Activated T-helper 1 cell treated with anti-CD3 and anti-CD28 coated beads, Interleukin-12 subunit alpha, Interleukin-12 subunit beta, Interleukin-2, Interleukin-4 antibody, amounts not matched to agents 30 ng/mL and 10 ng/mL and 1 ng/mL, durations not matched to agents 14 hours and 24 hours and 36 hours (primary cell): ENCODE results near the gene SHC1. TPM values are rescaled to one million over a fixed set of nuclear protein-coding genes. Genes with fewer than 3 reads are reported as not detected.

Source experiments
- DNase-seq: peaks from one replicate; pipeline ENCODE4 v3.0.0; 2021; ENCODE audit warnings: low spot score
- H3K27ac Mint-ChIP-seq: one replicate; pipeline ENCODE4 v1.8.0; 2021; ENCODE audit warnings: mild to moderate bottlenecking, mixed read lengths
- H3K27me3 Mint-ChIP-seq: one replicate; pipeline ENCODE4 v1.8.0; 2022; ENCODE audit warnings: mild to moderate bottlenecking, moderate library complexity, mixed read lengths; ENCODE audit not compliant: insufficient read depth
- H3K36me3 Mint-ChIP-seq: one replicate; pipeline ENCODE4 v1.8.0; 2021; ENCODE audit warnings: low read depth, mixed read lengths
- H3K4me1 Mint-ChIP-seq: one replicate; pipeline ENCODE4 v1.8.0; 2021; ENCODE audit warnings: low read depth, mixed read lengths
- H3K4me3 Mint-ChIP-seq: one replicate; pipeline ENCODE4 v1.8.0; 2021; ENCODE audit warnings: mild to moderate bottlenecking, moderate library complexity, mixed read lengths
- H3K9me3 Mint-ChIP-seq: one replicate; pipeline ENCODE4 v1.8.0; 2021; ENCODE audit warnings: mixed read lengths
- intact Hi-C: fragments of 100-400 bp; cut with micrococcal nuclease; formaldehyde crosslinking; loops from one replicate; pipeline ENCODE4 v1.15.1; 2024
- total RNA-seq: library from RNA; stranded (reverse); gene quantifications from 2 replicates; pipeline ENCODE4 v1.2.3, GENCODE V29; 2022

SHC1 gene
- total RNA-seq, 1 donor from 2014 or later = 62.3 TPM

- Mint-ChIP-seq H3K36me3 (peaks cover 20% of the 10 kb centered on the region), H3K9me3 (no peaks in the 10 kb centered on the region), H3K4me3 (no peak overlapping the region), H3K4me1 (peaks cover 41% of the 10 kb centered on the region), H3K27me3 (no peaks in the 10 kb centered on the region), H3K27ac (no peak overlapping the region)
- peak; percentile 88 for DNase-seq
- intact Hi-C loops = loop anchor here (1.0 to 5.0 kb wide), 14 partner anchors 10 to 753 kb away; partner anchors contain the start of genes ADAM15, ADAR, FLAD1 and PYGO2
Observed at GRCh38 chr1:154973344-154974101, 3.0 kb upstream of the SHC1 start.

- peak overlapping the region; percentile 59 for H3K27ac Mint-ChIP-seq
- H3K4me1 Mint-ChIP-seq = peaks cover 43% of the 10 kb centered on the region
- H3K36me3 Mint-ChIP-seq = peaks cover 22% of the 10 kb centered on the region
- intact Hi-C loops = loop anchor here (5.0 kb wide), 1 partner anchor 220 kb away; no protein-coding TSS in a partner anchor
- H3K4me3 Mint-ChIP-seq = peak overlapping the region; percentile 79
- no peaks in the 10 kb centered on the region for H3K9me3 Mint-ChIP-seq
- H3K27me3 Mint-ChIP-seq = no peaks in the 10 kb centered on the region
- DNase-seq = no peak
Observed at GRCh38 chr1:154972517-154973343, 2.2 kb upstream of the SHC1 start.

- DNase-seq = no peak
- Mint-ChIP-seq H3K4me3 (peak overlapping the region; percentile 79), H3K9me3 (no peaks in the 10 kb centered on the region), H3K27me3 (no peaks in the 10 kb centered on the region), H3K4me1 (peaks cover 45% of the 10 kb centered on the region), H3K27ac (peak overlapping the region; percentile 59), H3K36me3 (peaks cover 22% of the 10 kb centered on the region)
- intact Hi-C loops = loop anchor here (5.0 kb wide), 1 partner anchor 220 kb away; no protein-coding TSS in a partner anchor
Observed at GRCh38 chr1:154972213-154972516, 1.6 kb upstream of the SHC1 start.

DNA sequence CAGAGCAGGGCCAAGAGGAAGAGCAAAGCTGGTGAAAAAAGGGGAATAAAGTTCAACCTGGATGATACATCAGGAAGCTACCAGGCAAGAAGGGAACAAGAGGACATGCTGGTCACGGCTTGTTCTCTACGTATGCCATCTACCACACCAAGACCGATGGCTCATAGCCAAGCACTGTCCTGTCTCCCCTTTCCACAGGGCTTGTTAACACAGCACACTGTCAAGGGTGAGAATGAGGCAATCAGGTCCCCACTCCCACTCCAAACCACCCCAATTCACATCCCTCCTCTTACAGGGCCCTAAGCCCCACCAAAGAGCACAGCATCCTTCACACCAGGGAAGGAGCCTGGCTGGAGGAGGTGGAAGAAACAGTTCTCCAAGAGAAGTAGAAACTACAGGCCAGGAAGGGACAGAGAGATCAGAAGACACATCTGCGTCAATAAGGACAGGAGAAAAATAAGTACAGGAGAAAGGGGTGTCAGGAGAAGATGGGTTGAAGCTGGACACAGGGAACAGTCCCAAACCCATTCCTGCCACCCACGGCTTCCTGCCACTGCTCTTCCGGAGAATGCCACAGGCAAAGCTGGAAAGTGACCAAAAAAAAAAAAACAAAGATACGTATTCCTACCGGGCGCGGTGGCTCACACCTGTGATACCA lies 923 bp upstream of the SHC1 start:
- peak overlapping the region; percentile 83 for H3K27ac Mint-ChIP-seq
- no peaks in the 10 kb centered on the region for H3K27me3 Mint-ChIP-seq
- DNase-seq = no peak
- peaks cover 24% of the 10 kb centered on the region for H3K36me3 Mint-ChIP-seq
- no peaks in the 10 kb centered on the region for H3K9me3 Mint-ChIP-seq
- peaks cover 47% of the 10 kb centered on the region for H3K4me1 Mint-ChIP-seq
- H3K4me3 Mint-ChIP-seq = peak overlapping the region; percentile 47
- intact Hi-C loops = loop anchor here (5.0 kb wide), 1 partner anchor 221 kb away; no protein-coding TSS in a partner anchor

DNA sequence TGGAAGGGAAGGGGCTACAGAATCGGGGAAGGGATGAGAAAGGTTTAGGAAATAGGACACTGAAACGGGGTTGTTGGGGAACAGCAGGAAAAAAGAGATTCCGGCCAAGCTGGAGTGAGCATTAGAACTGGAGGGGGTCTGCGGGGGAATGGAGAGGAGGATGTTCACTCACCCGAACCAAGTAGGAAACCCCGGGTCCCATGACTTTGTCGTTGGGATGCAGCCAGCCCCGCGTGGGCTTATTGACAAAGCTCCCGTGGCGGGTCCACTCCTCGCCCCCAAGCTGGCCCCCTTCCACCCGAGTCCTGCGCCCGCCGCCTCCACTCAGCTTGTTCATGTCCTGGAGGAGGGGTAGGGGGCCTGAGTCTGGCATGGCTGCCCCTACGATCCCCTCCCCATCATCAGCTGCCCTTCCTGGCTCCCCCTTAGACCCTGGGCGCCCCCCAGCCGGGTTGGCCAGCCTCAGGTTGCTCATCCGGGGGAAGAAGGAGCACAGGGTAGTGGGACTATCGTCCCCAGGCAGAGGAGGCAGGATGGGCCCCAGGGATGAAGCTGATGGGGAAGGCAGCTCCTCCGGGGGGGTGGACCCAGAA lies 591 bp downstream of the SHC1 start:
- Mint-ChIP-seq H3K4me1 (peaks cover 47% of the 10 kb centered on the region), H3K36me3 (peaks cover 33% of the 10 kb centered on the region), H3K27ac (no peak overlapping the region), H3K4me3 (no peak overlapping the region), H3K9me3 (no peaks in the 10 kb centered on the region), H3K27me3 (no peaks in the 10 kb centered on the region)
- no peak for DNase-seq
- intact Hi-C loops = loop anchor here (5.0 kb wide), 1 partner anchor 222 kb away; no protein-coding TSS in a partner anchor

DNA sequence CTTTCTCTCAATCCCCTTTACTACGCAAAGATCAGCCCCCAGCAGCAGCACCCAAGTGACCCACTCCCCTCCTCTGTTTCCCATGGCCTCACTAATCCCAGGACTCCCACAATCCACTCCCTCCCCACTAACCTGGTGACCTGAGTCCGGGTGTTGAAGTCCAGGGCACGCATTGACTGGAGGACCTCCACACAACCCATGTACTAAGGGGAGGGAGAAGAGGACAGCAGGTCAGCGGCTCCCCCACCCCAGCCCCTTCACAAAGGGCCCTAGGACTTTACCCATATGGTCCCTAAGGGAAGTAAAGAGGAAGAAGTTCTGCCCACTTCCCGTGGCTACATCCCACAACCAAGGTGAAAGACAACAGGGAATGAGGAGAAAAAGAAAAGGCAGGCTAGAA lies 1.3 kb downstream of the SHC1 start:
- no peak for DNase-seq
- H3K36me3 Mint-ChIP-seq = peaks cover 37% of the 10 kb centered on the region
- H3K27ac Mint-ChIP-seq = peak overlapping the region; percentile 67
- peak overlapping the region; percentile 52 for H3K4me3 Mint-ChIP-seq
- no peaks in the 10 kb centered on the region for H3K27me3 Mint-ChIP-seq
- intact Hi-C loops = no loop called here
- H3K9me3 Mint-ChIP-seq = no peaks in the 10 kb centered on the region
- H3K4me1 Mint-ChIP-seq = peaks cover 47% of the 10 kb centered on the region

DNA sequence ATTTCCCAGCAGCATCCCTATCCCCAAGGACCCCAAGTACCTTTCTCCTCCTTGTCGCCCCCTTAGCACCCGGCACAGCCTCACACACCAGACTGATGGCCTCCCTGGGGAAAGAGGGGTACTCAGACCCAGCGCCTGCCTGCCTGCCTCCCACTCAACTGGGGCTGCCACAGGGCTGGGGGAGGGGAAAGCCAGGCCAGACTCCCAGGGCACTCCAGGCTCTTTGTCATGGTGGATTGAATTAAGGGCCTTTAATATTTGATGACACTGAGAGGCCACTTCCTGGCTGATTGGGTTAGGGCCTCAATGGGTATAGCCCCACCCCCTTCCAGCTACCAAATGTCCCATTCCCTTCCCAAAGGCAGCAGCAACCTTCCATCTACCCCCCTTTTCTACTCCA lies 1.8 kb downstream of the SHC1 start:
- Mint-ChIP-seq H3K4me3 (no peak overlapping the region), H3K9me3 (no peaks in the 10 kb centered on the region), H3K4me1 (peaks cover 51% of the 10 kb centered on the region), H3K27ac (peak overlapping the region; percentile 43), H3K27me3 (no peaks in the 10 kb centered on the region), H3K36me3 (peaks cover 40% of the 10 kb centered on the region)
- no peak for DNase-seq
- intact Hi-C loops = no loop called here

DNA sequence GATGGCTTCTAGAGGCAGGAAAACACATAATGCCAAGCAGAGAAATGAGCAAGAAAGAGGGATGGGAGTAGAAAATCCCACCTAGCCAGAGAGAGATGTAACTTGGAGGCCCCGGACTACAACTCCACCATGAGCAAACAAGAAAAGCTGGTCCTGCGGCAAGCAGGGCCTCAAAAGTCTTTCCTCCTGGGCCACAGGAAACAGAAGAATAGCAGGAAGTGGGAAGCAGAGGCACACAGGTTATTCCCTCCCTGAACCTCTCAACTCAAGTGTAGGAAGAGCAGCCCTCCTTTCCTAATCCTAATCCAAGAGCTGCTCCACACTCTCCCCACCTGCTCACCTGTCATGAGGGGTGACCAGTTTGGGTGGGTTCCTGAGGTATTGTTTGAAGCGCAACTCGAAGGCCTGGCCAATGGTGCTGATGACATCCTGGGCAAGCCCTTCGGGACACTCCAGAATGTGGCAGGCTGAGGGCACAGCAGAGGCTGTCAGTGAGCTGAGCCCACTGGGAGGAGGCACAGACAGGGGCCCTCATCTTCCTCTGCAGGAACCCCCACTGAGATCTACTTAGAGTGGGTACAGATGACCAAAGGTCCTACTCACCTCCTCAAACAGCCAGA lies 3.1 kb downstream of the SHC1 start:
- Mint-ChIP-seq H3K4me3 (no peak overlapping the region), H3K27me3 (no peaks in the 10 kb centered on the region), H3K27ac (peak overlapping the region; percentile 18), H3K9me3 (no peaks in the 10 kb centered on the region), H3K36me3 (peaks cover 49% of the 10 kb centered on the region), H3K4me1 (peaks cover 57% of the 10 kb centered on the region)
- no peak for DNase-seq
- intact Hi-C loops = no loop called here

GRCh38 chr1:154966111-154966510 lies 4.4 kb downstream of the SHC1 start:
- peaks cover 47% of the 10 kb centered on the region for H3K36me3 Mint-ChIP-seq
- no peak overlapping the region for H3K27ac Mint-ChIP-seq
- intact Hi-C loops = no loop called here
- H3K4me1 Mint-ChIP-seq = peaks cover 52% of the 10 kb centered on the region
- H3K27me3 Mint-ChIP-seq = no peaks in the 10 kb centered on the region
- DNase-seq = no peak
- H3K9me3 Mint-ChIP-seq = no peaks in the 10 kb centered on the region
- H3K4me3 Mint-ChIP-seq = no peak overlapping the region

- Mint-ChIP-seq H3K36me3 (peaks cover 52% of the 10 kb centered on the region), H3K9me3 (no peaks in the 10 kb centered on the region), H3K4me1 (peaks cover 50% of the 10 kb centered on the region), H3K27me3 (no peaks in the 10 kb centered on the region), H3K27ac (no peak overlapping the region), H3K4me3 (no peak overlapping the region)
- no peak for DNase-seq
- intact Hi-C loops = no loop called here
Observed at GRCh38 chr1:154964359-154964758, 6.2 kb downstream of the SHC1 start.

DNA sequence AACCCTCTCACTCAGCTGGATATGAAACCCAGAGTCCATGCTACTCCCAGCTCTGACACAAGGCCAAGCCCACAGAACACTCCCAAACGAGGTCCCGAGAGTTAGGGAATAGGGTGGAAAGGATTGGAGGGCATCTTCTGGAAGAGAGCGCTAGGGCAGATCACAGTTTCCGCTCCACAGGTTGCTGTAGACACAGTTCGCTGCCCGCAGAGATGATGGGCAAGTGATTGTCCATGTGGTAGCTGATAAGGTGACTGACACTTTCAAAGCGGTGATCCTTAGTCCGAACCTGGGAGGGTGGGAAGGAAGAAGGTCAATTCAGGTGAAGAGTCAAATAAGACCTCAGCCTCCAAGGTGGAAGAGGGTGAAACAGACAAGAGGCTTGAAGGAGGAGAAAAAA lies 6.9 kb downstream of the SHC1 start:
- Mint-ChIP-seq H3K9me3 (no peaks in the 10 kb centered on the region), H3K4me1 (peaks cover 44% of the 10 kb centered on the region), H3K4me3 (no peak overlapping the region), H3K27me3 (no peaks in the 10 kb centered on the region), H3K27ac (peak overlapping the region; percentile 7), H3K36me3 (peaks cover 48% of the 10 kb centered on the region)
- no peak for DNase-seq
- intact Hi-C loops = no loop called here

GRCh38 chr1:154962795-154963330 lies 7.7 kb downstream of the SHC1 start:
- Mint-ChIP-seq H3K27ac (peak overlapping the region; percentile 89), H3K4me3 (peak overlapping the region; percentile 90), H3K4me1 (peaks cover 42% of the 10 kb centered on the region), H3K27me3 (no peaks in the 10 kb centered on the region), H3K9me3 (no peaks in the 10 kb centered on the region), H3K36me3 (peaks cover 47% of the 10 kb centered on the region)
- DNase-seq = no peak
- intact Hi-C loops = loop anchor here (1.0 kb wide), 3 partner anchors 36 to 98 kb away; no protein-coding TSS in a partner anchor
